H1 (cell line): ENCODE measurements around the gene GRM4. TPM values are rescaled to one million over a fixed set of nuclear protein-coding genes. Genes with fewer than 3 reads are reported as not detected.

Experiments used
- CTCF ChIA-PET: fragments of 300-600 bp; sonication (Branson Sonifier 250); formaldehyde crosslinking; loops from one replicate; lab custom pipeline; 2021; ENCODE audit not compliant: partially characterized antibody; lab: Charles Lee
- POLR2A ChIA-PET: fragments of 300-600 bp; sonication (Branson Sonifier 250); formaldehyde crosslinking; loops from one replicate; lab custom pipeline; 2021; ENCODE audit warnings: inconsistent platforms; ENCODE audit not compliant: partially characterized antibody; lab: Charles Lee
- DNase-seq, 2 experiments: peaks; one replicate each; pipeline versions ENCODE4 v3.0.0 to v3.0.0-alpha.2; 2010 to 2022; ENCODE audit warnings: low spot score in 2 of 2, low read depth in 1 of 2, mixed read lengths in 1 of 2
- FAIRE-seq: peaks from 2 replicates; lab custom pipeline; 2011; peaks lifted over from hg19 to GRCh38; lab: Jason Lieb, UNC
- H2AFZ ChIP-seq: 2 replicates; pipeline ENCODE4 v1.8.1; 2012; ENCODE audit warnings: low read length, inconsistent platforms
- H2AK5ac ChIP-seq: 2 replicates; pipeline ENCODE4 v1.6.1; 2013; ENCODE audit warnings: low read depth, low read length
- H2BK120ac ChIP-seq: replicated peaks from 2 replicates; pipeline ENCODE3; 2013; ENCODE audit warnings: low read depth, low read length, inconsistent platforms
- H2BK12ac ChIP-seq: 2 replicates; pipeline ENCODE4 v1.6.1; 2013; ENCODE audit warnings: low read depth, low read length
- H2BK15ac ChIP-seq: 2 replicates; pipeline ENCODE4 v1.6.1; 2013; ENCODE audit warnings: low read length
- H2BK20ac ChIP-seq: 2 replicates; pipeline ENCODE4 v1.6.1; 2013; ENCODE audit warnings: low read length
- H2BK5ac ChIP-seq: 2 replicates; pipeline ENCODE4 v1.6.1; 2013; ENCODE audit warnings: low read depth, low read length
- H3K14ac ChIP-seq: 2 replicates; pipeline ENCODE4 v1.6.1; 2013; ENCODE audit warnings: inconsistent platforms; ENCODE audit not compliant: insufficient read length
- H3K18ac ChIP-seq: 2 replicates; pipeline ENCODE4 v1.6.1; 2013; ENCODE audit warnings: low read length; ENCODE audit errors: extremely low read depth
- H3K23ac ChIP-seq: 2 replicates; pipeline ENCODE4 v1.6.1; 2013; ENCODE audit warnings: inconsistent platforms; ENCODE audit not compliant: insufficient read length
- H3K23me2 ChIP-seq: 2 replicates; pipeline ENCODE4 v1.6.1; 2013; ENCODE audit warnings: low read depth, low read length
- H3K27ac ChIP-seq: 2 replicates; pipeline ENCODE4 v1.6.1; 2011; ENCODE audit warnings: low read depth, low read length, inconsistent platforms
- H3K27me3 ChIP-seq, 4 experiments: replicated peaks in 1 of 4; 1 replicate in 1 of 4; 2 replicates in 3 of 4; pipeline versions ENCODE4 v1.6.1 to v1.8.1; 2011 to 2013; ENCODE audit warnings: low read length in 3 of 4, mild to moderate bottlenecking in 3 of 4, inconsistent platforms in 2 of 4, mixed read lengths in 2 of 4, moderate library complexity in 1 of 4; ENCODE audit not compliant: control insufficient read depth in 3 of 4, insufficient read depth in 3 of 4; ENCODE audit errors: extremely low read depth in 1 of 4
- H3K36me3 ChIP-seq, 4 experiments: 2 replicates each; pipeline versions ENCODE4 v1.6.1 to v1.8.1; 2011 to 2013; ENCODE audit warnings: mild to moderate bottlenecking in 4 of 4, low read length in 3 of 4, moderate library complexity in 2 of 4, control low read depth in 1 of 4, inconsistent platforms in 1 of 4; ENCODE audit not compliant: insufficient read depth in 4 of 4, control insufficient read depth in 2 of 4
- H3K4ac ChIP-seq: replicated peaks from 2 replicates; pipeline ENCODE3; 2013; ENCODE audit warnings: low read length, low read depth, mixed read lengths, inconsistent platforms; ENCODE audit not compliant: insufficient read length
- H3K4me1 ChIP-seq, 4 experiments: replicated peaks in 1 of 4; 1 replicate in 1 of 4; 2 replicates in 3 of 4; pipeline versions ENCODE4 v1.6.1 to v1.8.1; 2011 to 2013; ENCODE audit warnings: low read length in 3 of 4, inconsistent platforms in 2 of 4, mixed read lengths in 1 of 4; ENCODE audit not compliant: insufficient read depth in 4 of 4, control insufficient read depth in 3 of 4
- H3K4me2 ChIP-seq, 2 experiments: 2 replicates each; pipeline versions ENCODE4 v1.6.1 to v1.8.1; 2011 to 2013; ENCODE audit warnings: low read depth in 2 of 2, low read length in 2 of 2, control low read depth in 1 of 2, inconsistent platforms in 1 of 2, mild to moderate bottlenecking in 1 of 2; ENCODE audit not compliant: insufficient read depth in 1 of 2
- H3K4me3 ChIP-seq, 4 experiments: fragments of 200-600, 300-600 bp in 1 of 4; sonication (generic), shearing (Covaris generic), sonication (Bioruptor Twin) in 1 of 4; 2 replicates each; pipeline versions ENCODE4 v1.5.1 to v1.8.1; 2011 to 2016; ENCODE audit warnings: low read length in 4 of 4, low read depth in 3 of 4, control low read depth in 2 of 4, inconsistent platforms in 2 of 4, mild to moderate bottlenecking in 2 of 4, mixed read lengths in 1 of 4, moderate library complexity in 1 of 4; ENCODE audit not compliant: insufficient read depth in 2 of 4; ENCODE audit errors: extremely low read depth in 1 of 4
- H3K56ac ChIP-seq: replicated peaks from 2 replicates; pipeline ENCODE3; 2013; ENCODE audit warnings: low read depth, mild to moderate bottlenecking, mixed read lengths, low read length, inconsistent platforms; ENCODE audit not compliant: insufficient read length
- H3K79me1 ChIP-seq: 2 replicates; pipeline ENCODE4 v1.6.1; 2013; ENCODE audit warnings: low read depth, low read length, control low read depth
- H3K79me2 ChIP-seq, 2 experiments: 2 replicates each; pipeline versions ENCODE4 v1.6.1 to v1.8.1; 2012 to 2013; ENCODE audit warnings: low read length in 2 of 2, mild to moderate bottlenecking in 2 of 2, inconsistent platforms in 1 of 2; ENCODE audit not compliant: insufficient read depth in 2 of 2, control insufficient read depth in 1 of 2
- H3K9ac ChIP-seq, 4 experiments: replicated peaks in 1 of 4; 1 replicate in 1 of 4; 2 replicates in 3 of 4; pipeline versions ENCODE4 v1.6.1 to v1.8.1; 2011 to 2013; ENCODE audit warnings: low read depth in 3 of 4, low read length in 3 of 4, control low read depth in 2 of 4, mild to moderate bottlenecking in 2 of 4, moderate library complexity in 2 of 4, inconsistent platforms in 1 of 4; ENCODE audit errors: extremely low read depth in 1 of 4
- H3K9me3 ChIP-seq, 2 experiments: 2 replicates each; pipeline versions ENCODE4 v1.6.1 to v1.8.1; 2012 to 2013; ENCODE audit warnings: mild to moderate bottlenecking in 2 of 2, moderate library complexity in 2 of 2, control low read depth in 1 of 2, inconsistent platforms in 1 of 2, low read depth in 1 of 2, low read length in 1 of 2, mixed read lengths in 1 of 2; ENCODE audit not compliant: insufficient read depth in 2 of 2
- H4K20me1 ChIP-seq, 2 experiments: replicated peaks in 1 of 2; 2 replicates each; pipeline versions ENCODE3 to v1.8.1; 2011 to 2013; ENCODE audit warnings: inconsistent platforms in 2 of 2, low read length in 2 of 2, mild to moderate bottlenecking in 1 of 2; ENCODE audit not compliant: insufficient read depth in 2 of 2, control insufficient read depth in 1 of 2
- H4K5ac ChIP-seq: 2 replicates; pipeline ENCODE4 v1.6.1; 2013; ENCODE audit warnings: low read length, low read depth, mixed read lengths, inconsistent platforms; ENCODE audit not compliant: insufficient read length
- H4K8ac ChIP-seq: 2 replicates; pipeline ENCODE4 v1.8.0; 2013; ENCODE audit warnings: mild to moderate bottlenecking, moderate library complexity, low read length, inconsistent platforms; ENCODE audit not compliant: insufficient read depth; ENCODE audit errors: extremely low read depth
- H4K91ac ChIP-seq: replicated peaks from 2 replicates; pipeline ENCODE3; 2013; ENCODE audit warnings: low read length, mixed read lengths, inconsistent platforms; ENCODE audit not compliant: insufficient read length
- ASH2L ChIP-seq: fragments of 200-600, 300-600 bp; sonication (generic); IDR thresholded peaks from one replicate; pipeline ENCODE4 v1.7.1; 2017; ENCODE audit warnings: low read length
- BACH1 ChIP-seq: IDR thresholded peaks from 2 replicates; pipeline ENCODE4 v1.6.1; 2012; ENCODE audit warnings: low read length, improper control_type of control experiment
- BCL11A ChIP-seq, 2 experiments: IDR thresholded peaks; one replicate each; pipeline ENCODE4 v1.6.1; 2011; ENCODE audit warnings: low read depth in 2 of 2, low read length in 2 of 2, mild to moderate bottlenecking in 2 of 2
- CBX8 ChIP-seq: fragments of 300-800, 300-1000 bp; sonication (generic); IDR thresholded peaks from 2 replicates; pipeline ENCODE4 v1.7.1; 2016; ENCODE audit warnings: low read depth, low read length, borderline replicate concordance
- E2F6 ChIP-seq: IDR thresholded peaks from 2 replicates; pipeline ENCODE4 v1.6.1; 2012; ENCODE audit warnings: inconsistent platforms
- GTF2F1 ChIP-seq: IDR thresholded peaks from 2 replicates; pipeline ENCODE4 v1.6.1; 2012; ENCODE audit warnings: low read depth, low read length, improper control_type of control experiment, borderline replicate concordance
- NANOG ChIP-seq: IDR thresholded peaks from 2 replicates; pipeline ENCODE4 v1.6.1; 2011; ENCODE audit warnings: low read length, low read depth, mild to moderate bottlenecking, inconsistent platforms; ENCODE audit not compliant: insufficient read depth, poor library complexity, severe bottlenecking
- POLR2A ChIP-seq, 2 experiments: IDR thresholded peaks; 1 replicate in 1 of 2; 2 replicates in 1 of 2; pipeline ENCODE4 v1.6.1; 2011; ENCODE audit warnings: low read depth in 2 of 2, low read length in 2 of 2, mild to moderate bottlenecking in 2 of 2; ENCODE audit errors: control extremely low read depth in 1 of 2
- RAD21 ChIP-seq, 2 experiments: IDR thresholded peaks in 1 of 2; conservative IDR thresholded peaks in 1 of 2; 2 replicates each; pipeline ENCODE4 v1.6.1; 2011; ENCODE audit warnings: low read depth in 2 of 2, low read length in 2 of 2, improper control_type of control experiment in 1 of 2, inconsistent platforms in 1 of 2, mild to moderate bottlenecking in 1 of 2, moderate library complexity in 1 of 2
- RBBP5 ChIP-seq: IDR thresholded peaks from 2 replicates; pipeline ENCODE4 v1.7.1; 2012; ENCODE audit warnings: low read depth, mild to moderate bottlenecking, inconsistent platforms, low read length, moderate library complexity, borderline replicate concordance
- TAF7 ChIP-seq: optimal IDR thresholded peaks from 2 replicates; pipeline ENCODE3; 2011; ENCODE audit warnings: low read depth, mild to moderate bottlenecking, inconsistent platforms, low read length, moderate library complexity, borderline replicate concordance
- WGBS, 2 experiments: shearing (Covaris generic) in 1 of 2; methylation state at CpG; one replicate each; pipeline versions ENCODE4 v1.1.6 to v1.1.7; 2013 to 2015; ENCODE audit warnings: low lambda C conversion rate in 2 of 2, mixed read lengths in 2 of 2, inconsistent platforms in 1 of 2, low coverage in 1 of 2, missing lambda C conversion rate in 1 of 2; ENCODE audit not compliant: insufficient replicate concordance in 2 of 2, insufficient coverage in 1 of 2, insufficient read length in 1 of 2; ENCODE audit errors: extremely low coverage in 1 of 2, missing lambda C conversion rate in 1 of 2; 5-methylcytosine and 5-hydroxymethylcytosine counted together
- polyA plus RNA-seq, 7 experiments: library from polyadenylated mRNA; depleted of rRNA in 3 of 7; stranded (reverse) in 5 of 7; unstranded in 2 of 7; fragments of >200 nt in 5 of 7; fragments of 200-250 nt in 2 of 7; gene quantifications; 1 replicate in 5 of 7; 2 replicates in 1 of 7; 4 replicates in 1 of 7; pipeline versions ENCODE4 v1.2.1 to v1.2.3, GENCODE V29; 2011 to 2013; ENCODE audit warnings: missing spikeins in 2 of 7, mixed read lengths in 2 of 7
- total RNA-seq: library from RNA; stranded (reverse); fragmentation: NEBNext Ultra II Directional; extraction: Animal tissue kit (Norgen Biotek cat#: 25700); gene quantifications from 2 replicates; pipeline ENCODE4 v1.2.1, GENCODE V29; 2021

GRM4 gene
- total and polyA plus RNA-seq, 2 of the 8 experiments (the other 6 are each of a cell fraction or from before 2014, with no cell fraction given), result 19.6 to 21.5 TPM

- Histone ChIP-seq H2BK5ac (no peak overlapping the region), H3K23ac (no peak overlapping the region), H4K5ac (no peak overlapping the region), H3K27ac (no peak overlapping the region), H4K91ac (no peak overlapping the region), H4K20me1 (peaks cover 2 to 6% of the 10 kb centered on the region in 2 experiments), H3K9me3 (no peaks in the 10 kb centered on the region), H3K36me3 (no peaks in the 10 kb centered on the region), H2BK120ac (no peak overlapping the region), H3K14ac (no peak overlapping the region), H3K27me3 (no peaks in the 10 kb centered on the region), H3K79me1 (no peaks in the 10 kb centered on the region), H2BK20ac (no peak overlapping the region), H3K4me3 (no peak overlapping the region), H3K4ac (no peak overlapping the region), H2AK5ac (no peak overlapping the region), H2AFZ (no peak overlapping the region), H3K56ac (no peak overlapping the region), H2BK15ac (no peak overlapping the region), H3K18ac (no peak overlapping the region), H3K4me2 (no peak overlapping the region), H3K79me2 (no peaks in the 10 kb centered on the region), H3K9ac (no peak overlapping the region), H3K4me1 (peaks cover 0 to 9% (median 4%) of the 10 kb centered on the region in 4 experiments; a peak in 5 of 7 replicates), H2BK12ac (0 out of 2 replicates have a peak overlapping the region, but pooled peaks have one; percentile 39), H3K23me2 (no peaks in the 10 kb centered on the region), H4K8ac (no peak overlapping the region)
- WGBS, 2 experiments, result 90% methylated on average over 6 of the region's 6 CpGs; no CpG with 5 or more reads in 1 of the 2 experiments
- POLR2A ChIA-PET, result interaction anchor here (1.4 kb wide), 1 partner anchor 368 kb away, joined by 3 read pairs; no protein-coding TSS in a partner anchor
- DNase-seq (no peak), FAIRE-seq (no peak)
- CTCF ChIA-PET, result interaction anchor here (0.6 to 5.9 kb wide), 29 partner anchors 10 to 418 kb away, joined by 3 to 47 read pairs (median 4); no protein-coding TSS in a partner anchor
- no peak for TF ChIP-seq TAF7
- TF ChIP-seq RAD21 (IDR thresholded peaks at IDR 0.05 in 1 of 2, conservative IDR thresholded peaks at IDR 0.05 in 1 of 2; ENCODE audit: low read depth in 2 of 2, low read length in 2 of 2), result no peak
- no peak for TF ChIP-seq E2F6
- no peak for TF ChIP-seq NANOG
- TF ChIP-seq CBX8, result no peak
- no peak for TF ChIP-seq BACH1
- no peak for TF ChIP-seq ASH2L
- no peak for TF ChIP-seq POLR2A (IDR thresholded peaks at IDR 0.05; ENCODE audit: control extremely low read depth in 1 of 2, low read depth in 2 of 2, low read length in 2 of 2)
- TF ChIP-seq GTF2F1, result no peak
- no peak for TF ChIP-seq BCL11A (IDR thresholded peaks at IDR 0.05; ENCODE audit: low read depth in 2 of 2, low read length in 2 of 2)
- TF ChIP-seq RBBP5, result no peak
Observed at GRCh38 chr6:34063651-34064050, 82.2 kb downstream of the GRM4 start.
